ACC112 (cell line): ENCODE data around the gene FBXL20.

Source experiments
- H2AFZ ChIP-seq: fragments of 200-600 bp; sonication (generic); one replicate; pipeline ENCODE4 v1.6.0; 2017; ENCODE audit warnings: antibody characterized with exemption, low read length; ENCODE audit not compliant: unreplicated experiment
- H3K27ac ChIP-seq: fragments of 200-600 bp; sonication (generic); 2 replicates; pipeline ENCODE4 v1.5.1; 2014; ENCODE audit warnings: low read depth, mild to moderate bottlenecking, antibody characterized with exemption, low read length, moderate library complexity
- H3K27me3 ChIP-seq: fragments of 200-600 bp; sonication (generic); 2 replicates; pipeline ENCODE4 v1.6.1; 2014; ENCODE audit warnings: mild to moderate bottlenecking, antibody characterized with exemption, low read length, moderate library complexity, mixed read lengths; ENCODE audit not compliant: insufficient read depth
- H3K36me3 ChIP-seq: fragments of 200-600 bp; sonication (generic); 2 replicates; pipeline ENCODE4 v1.6.1; 2016; ENCODE audit warnings: mild to moderate bottlenecking, antibody characterized with exemption, low read length, moderate library complexity, mixed read lengths; ENCODE audit not compliant: insufficient read depth
- H3K4me1 ChIP-seq: fragments of 200-600 bp; sonication (generic); one replicate; pipeline ENCODE4 v1.6.1; 2016; ENCODE audit warnings: low read length, mixed read lengths; ENCODE audit not compliant: insufficient read depth, unreplicated experiment, control insufficient read depth
- H3K4me3 ChIP-seq: fragments of 200-600 bp; sonication (generic); 2 replicates; pipeline ENCODE4 v1.5.1; 2014; ENCODE audit warnings: mild to moderate bottlenecking, low read depth, low read length
- H3K79me2 ChIP-seq: fragments of 200-600 bp; sonication (generic); one replicate; pipeline ENCODE4 v1.6.0; 2016; ENCODE audit warnings: low read length; ENCODE audit not compliant: control insufficient read depth, unreplicated experiment, insufficient read depth

Gene FBXL20

DNA sequence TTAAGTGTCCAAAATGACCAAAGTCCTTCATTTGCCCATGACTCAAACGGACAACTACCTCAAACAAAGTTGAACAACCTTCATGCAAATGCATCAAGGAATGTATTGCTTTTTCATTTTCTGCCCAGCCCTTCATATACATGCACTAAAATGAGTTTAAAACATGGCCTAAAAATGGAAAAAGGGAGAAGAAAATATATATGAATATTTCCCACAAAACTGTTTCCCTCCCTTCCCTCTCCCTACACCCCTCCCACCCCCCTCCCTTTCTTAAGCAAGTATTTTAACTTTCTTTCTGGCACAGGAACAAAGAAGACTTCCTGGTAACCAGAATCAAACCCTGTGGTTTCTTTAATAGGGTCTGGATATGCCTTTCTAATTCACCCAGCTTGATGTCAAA is 5.5 kb upstream of the FBXL20 start:
- H3K27ac ChIP-seq: no peak overlapping the region
- H3K4me1 ChIP-seq: peaks cover 21% of the 10 kb centered on the region
- H3K4me3 ChIP-seq: no peak overlapping the region
- H2AFZ ChIP-seq: no peak overlapping the region
- peaks cover 26% of the 10 kb centered on the region for H3K36me3 ChIP-seq
- H3K27me3 ChIP-seq: no peaks in the 10 kb centered on the region
- no peaks in the 10 kb centered on the region for H3K79me2 ChIP-seq

DNA sequence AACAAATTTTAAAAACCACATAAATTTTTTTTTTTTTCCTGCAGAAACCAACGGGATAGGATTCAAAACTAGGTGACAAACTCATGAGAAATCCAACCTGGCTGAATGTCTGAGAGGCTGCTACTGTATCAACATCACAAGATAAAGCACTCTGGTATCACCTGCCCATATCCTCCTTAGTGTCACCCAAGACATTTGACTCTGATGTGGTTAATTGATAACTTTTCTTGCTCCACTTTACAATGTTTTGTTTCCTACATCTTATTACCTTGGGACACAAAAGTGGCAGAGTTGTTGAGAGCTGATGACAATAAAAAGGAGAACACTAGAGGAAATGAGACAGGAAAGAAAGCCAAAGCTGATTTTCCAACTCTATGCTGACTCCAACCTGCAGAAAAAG is 4.0 kb upstream of the FBXL20 start:
- Histone ChIP-seq H3K27ac (peak overlapping the region; percentile 88), H3K79me2 (peaks cover 4% of the 10 kb centered on the region), H3K36me3 (peaks cover 22% of the 10 kb centered on the region), H3K4me1 (peaks cover 21% of the 10 kb centered on the region), H3K4me3 (no peak overlapping the region), H3K27me3 (no peaks in the 10 kb centered on the region), H2AFZ (no peak overlapping the region)

DNA sequence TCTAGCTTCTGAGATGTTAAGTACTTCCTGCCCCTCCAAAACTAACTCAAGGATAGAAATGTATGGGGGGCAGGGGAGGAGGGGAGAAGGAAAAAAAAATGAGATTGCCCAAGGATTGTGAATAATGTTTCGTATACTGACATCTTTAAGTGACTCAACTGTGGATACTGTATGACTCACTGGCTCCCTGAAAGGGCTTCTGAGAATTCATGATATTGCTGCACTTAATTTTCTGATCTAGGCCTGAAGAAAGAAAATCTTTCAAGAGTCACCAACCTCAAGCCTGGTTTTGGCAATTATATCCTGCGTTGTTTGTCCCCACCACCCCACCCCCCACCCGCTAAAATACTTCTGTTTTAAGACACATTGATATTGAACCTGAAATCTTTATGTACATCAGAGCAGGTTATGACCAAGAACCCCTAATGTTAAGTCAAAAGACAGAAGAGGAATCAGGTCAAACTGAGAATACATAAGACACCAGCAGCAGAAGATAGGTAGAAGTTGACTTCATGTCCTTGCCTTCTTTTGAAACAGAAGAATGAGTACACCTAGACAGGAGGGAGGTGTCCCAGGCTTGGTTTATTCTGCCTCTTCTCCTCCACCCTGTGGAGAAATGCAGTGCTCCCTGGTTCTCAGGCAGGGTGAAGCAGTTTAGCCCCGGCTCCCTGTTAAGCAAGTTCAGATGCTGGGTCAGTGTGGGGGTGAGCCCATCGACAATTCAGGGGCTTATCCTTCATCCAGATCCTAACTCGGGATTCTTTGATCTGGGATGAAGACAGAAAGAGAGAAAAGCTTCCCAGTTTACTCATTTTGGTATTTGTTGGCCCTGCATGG is 3.3 kb upstream of the FBXL20 start:
- peak overlapping the region; percentile 88 for H3K27ac ChIP-seq
- H3K79me2 ChIP-seq: peaks cover 11% of the 10 kb centered on the region
- H2AFZ ChIP-seq: no peak overlapping the region
- H3K4me3 ChIP-seq: peak overlapping the region; percentile 8; the same call in 1 of the 2 replicates
- no peaks in the 10 kb centered on the region for H3K27me3 ChIP-seq
- peaks cover 21% of the 10 kb centered on the region for H3K4me1 ChIP-seq
- H3K36me3 ChIP-seq: peaks cover 15% of the 10 kb centered on the region

DNA sequence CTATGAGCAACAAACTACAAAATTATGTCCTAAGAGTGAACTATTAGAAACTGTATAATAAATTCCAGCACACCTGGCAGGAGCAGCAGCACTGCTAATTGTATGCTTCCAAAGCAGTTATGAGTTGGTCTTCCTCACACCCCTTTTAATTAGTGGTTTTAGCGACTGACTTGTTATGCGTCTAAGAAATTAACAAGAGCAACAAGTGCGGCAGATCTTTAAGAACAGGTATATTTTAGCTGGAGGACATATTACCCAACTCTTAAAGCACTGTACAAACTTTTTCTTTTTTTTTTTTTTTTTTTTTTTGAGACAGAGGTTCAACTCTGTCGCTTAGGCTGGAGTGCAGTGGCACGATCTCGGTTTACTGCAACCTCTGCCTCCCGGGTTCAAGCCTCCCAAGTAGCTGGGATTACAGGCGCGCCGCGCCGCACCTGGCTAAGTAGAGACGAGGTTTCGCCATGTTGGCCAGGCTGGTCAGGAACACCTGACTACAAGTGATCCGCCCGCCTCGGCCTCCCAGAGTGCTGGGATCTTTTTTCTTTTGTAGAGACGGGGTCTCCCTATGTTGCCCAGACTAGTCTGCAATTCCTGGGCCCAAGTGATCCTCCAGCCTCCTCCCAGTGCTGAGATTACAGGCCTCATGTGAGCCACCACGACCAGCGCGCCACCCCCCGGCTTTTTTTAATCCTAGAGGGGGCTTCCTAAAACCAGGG is 1.6 kb upstream of the FBXL20 start:
- H3K27me3 ChIP-seq: no peaks in the 10 kb centered on the region
- no peak overlapping the region; the same call in 1 of the 2 replicates for H3K4me3 ChIP-seq
- peaks cover 21% of the 10 kb centered on the region for H3K4me1 ChIP-seq
- H3K36me3 ChIP-seq: peaks cover 7% of the 10 kb centered on the region
- H3K27ac ChIP-seq: no peak overlapping the region
- peaks cover 14% of the 10 kb centered on the region for H3K79me2 ChIP-seq
- no peak overlapping the region for H2AFZ ChIP-seq

DNA sequence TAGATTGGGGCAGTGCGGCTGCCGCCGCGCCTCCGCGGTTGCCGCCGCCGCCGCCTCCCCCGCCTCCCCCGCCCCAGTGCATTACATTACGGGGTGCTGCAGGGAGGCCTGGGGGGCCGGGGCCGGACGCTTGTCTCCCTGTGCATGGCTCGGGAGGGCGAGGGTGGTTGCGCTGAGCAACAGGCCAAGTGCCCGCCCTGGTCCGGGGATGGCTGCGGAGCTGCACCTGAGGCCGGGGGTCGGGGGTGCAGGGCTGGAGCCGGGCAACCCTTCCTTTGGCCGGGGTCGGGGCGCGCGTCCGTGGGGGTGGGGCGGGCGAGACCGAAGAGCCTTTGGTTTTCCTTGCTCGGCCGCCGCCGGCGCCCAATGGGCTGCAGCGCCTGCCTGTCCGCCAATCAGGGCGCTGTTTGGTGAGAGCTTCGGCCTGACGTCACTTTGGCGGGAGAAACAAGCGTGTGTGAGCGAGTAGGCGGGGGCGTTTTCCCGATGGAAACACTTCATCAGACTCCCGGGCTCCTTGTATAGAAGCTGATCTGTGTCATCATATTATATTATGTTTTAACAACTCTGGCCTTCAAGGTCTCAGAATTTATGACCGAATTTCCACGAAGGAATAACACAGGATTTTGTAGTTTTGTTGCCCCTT is 941 bp upstream of the FBXL20 start:
- Histone ChIP-seq H3K4me1 (peaks cover 21% of the 10 kb centered on the region), H3K27ac (peak overlapping the region; percentile 32; the same call in 1 of the 2 replicates), H3K79me2 (peaks cover 14% of the 10 kb centered on the region), H3K27me3 (no peaks in the 10 kb centered on the region), H2AFZ (peak overlapping the region; percentile 85), H3K4me3 (peak overlapping the region; percentile 80), H3K36me3 (peaks cover 3% of the 10 kb centered on the region)

DNA sequence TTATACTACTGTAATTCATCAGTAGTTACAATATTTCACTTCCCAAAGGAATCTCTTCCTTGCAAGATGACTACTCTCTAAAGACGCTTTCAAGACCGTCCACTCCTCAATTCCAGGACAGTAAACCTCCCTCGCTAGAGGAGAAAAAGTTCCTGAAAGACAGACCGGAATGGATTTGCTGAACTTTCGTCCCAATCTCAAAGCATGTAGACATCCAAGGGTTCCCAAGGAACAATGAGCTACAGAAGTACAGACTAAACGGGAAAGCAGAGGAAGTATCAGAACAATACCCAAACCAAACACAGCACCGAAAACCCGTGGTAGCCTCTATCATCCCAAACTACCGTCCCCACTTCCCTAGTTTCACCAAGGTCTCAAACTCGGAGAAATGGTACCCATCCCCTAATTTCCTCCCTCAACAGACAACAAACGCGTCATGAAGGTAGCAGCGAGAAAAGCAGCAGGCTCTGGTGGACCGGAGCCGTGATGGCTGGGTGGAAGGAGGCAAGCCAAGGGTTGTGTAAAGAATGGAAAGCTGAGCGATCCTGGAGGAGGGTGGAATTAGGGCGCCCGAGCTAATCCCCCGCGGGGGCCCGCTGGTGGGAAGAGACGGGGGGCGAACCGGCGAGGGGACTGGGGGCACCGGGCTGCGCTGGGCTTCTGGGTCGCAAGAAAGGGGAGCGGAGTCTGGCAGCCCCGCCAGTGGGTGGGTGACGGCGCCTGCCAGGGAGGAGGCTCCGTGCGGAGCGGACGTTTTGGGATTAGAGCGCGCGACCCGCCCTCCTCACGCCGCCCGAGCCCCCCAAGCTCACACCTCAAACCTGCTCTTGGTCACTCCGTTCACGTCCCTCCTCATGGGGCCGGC is 647 bp downstream of the FBXL20 start:
- Histone ChIP-seq H3K79me2 (peaks cover 14% of the 10 kb centered on the region), H3K4me1 (peaks cover 17% of the 10 kb centered on the region), H3K4me3 (peak overlapping the region; percentile 80), H3K27ac (peak overlapping the region; percentile 21; the same call in 1 of the 2 replicates), H3K36me3 (no peaks in the 10 kb centered on the region), H3K27me3 (no peaks in the 10 kb centered on the region), H2AFZ (peak overlapping the region; percentile 86)

DNA sequence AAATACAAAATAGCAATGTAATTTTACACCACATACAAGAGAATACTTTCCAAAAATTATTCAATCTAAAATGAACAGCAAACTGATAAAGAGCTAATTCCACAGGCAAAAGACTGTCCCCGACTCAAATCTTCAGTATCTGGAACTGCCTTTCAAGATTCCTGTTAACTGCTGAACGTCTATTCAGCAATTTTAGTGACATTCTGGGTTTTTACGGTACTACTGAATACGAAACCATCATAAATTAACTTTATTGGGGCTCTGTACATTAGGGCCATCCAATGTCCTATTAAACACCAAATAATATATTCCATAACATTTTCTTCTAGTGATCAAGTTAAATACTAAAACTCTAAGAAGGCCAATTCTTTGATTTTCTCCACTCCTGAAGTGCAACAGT is 1.6 kb downstream of the FBXL20 start:
- no peaks in the 10 kb centered on the region for H3K36me3 ChIP-seq
- peaks cover 14% of the 10 kb centered on the region for H3K79me2 ChIP-seq
- H3K4me1 ChIP-seq: peaks cover 7% of the 10 kb centered on the region
- no peak overlapping the region for H2AFZ ChIP-seq
- peak overlapping the region; percentile 80 for H3K4me3 ChIP-seq
- H3K27me3 ChIP-seq: no peaks in the 10 kb centered on the region
- no peak overlapping the region for H3K27ac ChIP-seq

DNA sequence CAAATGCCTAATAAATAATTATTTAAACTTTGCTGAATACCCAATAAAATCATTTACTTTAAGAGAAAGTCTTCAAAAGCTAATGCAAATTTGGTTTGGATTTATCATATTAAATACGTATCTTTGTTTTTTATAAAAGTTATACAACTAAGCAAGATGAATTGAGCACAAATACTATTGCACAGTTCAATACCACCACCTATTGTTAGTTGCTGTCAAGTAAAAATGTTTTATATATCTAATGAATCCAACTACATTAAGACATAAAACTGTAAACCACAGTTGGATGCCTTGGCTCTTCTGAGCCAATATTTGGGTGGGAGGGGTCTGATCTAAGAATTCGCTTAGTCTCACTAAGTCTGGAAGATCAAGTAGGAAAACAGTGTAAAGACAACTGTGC is 7.7 kb downstream of the FBXL20 start:
- H3K4me1 ChIP-seq: no peaks in the 10 kb centered on the region
- H3K36me3 ChIP-seq: no peaks in the 10 kb centered on the region
- H3K79me2 ChIP-seq: no peaks in the 10 kb centered on the region
- H2AFZ ChIP-seq: no peak overlapping the region
- H3K27me3 ChIP-seq: no peaks in the 10 kb centered on the region
- no peak overlapping the region for H3K4me3 ChIP-seq
- no peak overlapping the region for H3K27ac ChIP-seq

DNA sequence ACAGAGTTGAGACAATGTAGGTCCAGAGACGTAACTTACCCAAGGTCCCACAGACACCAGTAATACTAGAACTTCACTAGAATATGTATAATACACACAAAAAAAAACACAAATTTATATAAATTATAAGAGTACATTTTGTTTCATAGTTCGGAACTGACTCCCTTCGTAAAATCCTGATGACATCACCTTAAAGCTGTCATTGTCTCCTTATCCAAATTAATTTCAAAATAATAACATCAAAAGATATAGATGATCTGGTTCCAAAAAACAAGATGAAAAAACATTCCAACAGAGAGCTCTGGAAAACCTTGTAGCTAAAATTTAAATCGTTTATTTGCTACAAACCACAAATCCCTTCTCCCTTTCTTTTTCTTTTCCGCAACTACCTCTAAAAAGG is 10.0 kb downstream of the FBXL20 start:
- Histone ChIP-seq H3K27me3 (no peaks in the 10 kb centered on the region), H2AFZ (no peak overlapping the region), H3K4me1 (no peaks in the 10 kb centered on the region), H3K4me3 (no peak overlapping the region), H3K27ac (no peak overlapping the region), H3K79me2 (peaks cover 2% of the 10 kb centered on the region), H3K36me3 (no peaks in the 10 kb centered on the region)

DNA sequence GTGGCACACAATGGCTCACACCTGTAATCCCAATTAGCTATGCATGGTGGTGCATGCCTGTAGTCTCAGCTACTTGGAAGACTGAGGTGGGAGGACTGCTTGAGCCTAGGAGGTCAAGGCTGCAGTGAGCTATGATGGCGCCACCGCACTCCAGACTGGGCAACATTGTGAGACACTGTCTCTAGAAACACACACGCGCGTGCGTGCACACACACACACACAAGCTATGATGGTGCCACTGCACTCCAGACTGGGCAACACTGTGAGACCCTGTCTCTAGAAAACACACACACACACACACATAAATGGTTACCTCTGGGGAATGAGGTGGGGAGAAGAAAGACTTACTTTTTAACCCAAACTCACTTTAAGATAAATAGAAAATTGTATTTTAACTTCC is 16.4 kb downstream of the FBXL20 start:
- no peak overlapping the region for H3K4me3 ChIP-seq
- no peaks in the 10 kb centered on the region for H3K27me3 ChIP-seq
- H3K4me1 ChIP-seq: no peaks in the 10 kb centered on the region
- H3K79me2 ChIP-seq: peaks cover 2% of the 10 kb centered on the region
- H3K36me3 ChIP-seq: no peaks in the 10 kb centered on the region
- no peak overlapping the region for H3K27ac ChIP-seq
- no peak overlapping the region for H2AFZ ChIP-seq
